K562 (cell line): ENCODE data around the gene HPS4. TPM values are rescaled to one million over a fixed set of nuclear protein-coding genes. Genes with fewer than 3 reads are reported as not detected.
A peak's percentile ranks its signal among the peaks of the same experiment; 100 is the strongest.

ENCODE experiments used
- ATAC-seq: fragments of 200-7000 bp; cut with Tn5 transposase; 3 replicates; pipeline ENCODE4 v1.9.1; 2020; ENCODE audit warnings: moderate library complexity
- BruUV-seq: library from RNA; stranded (reverse); fragments of 400-500 nt; replicated peaks from 2 replicates; lab custom pipeline; 2021; lab: Mats Ljungman, UMichigan
- CTCF ChIA-PET: fragments of 300-600 bp; formaldehyde crosslinking; extraction: SDS; loops from one replicate; lab custom pipeline; 2021; ENCODE audit warnings: low intra/inter-chr PET ratio; lab: Yijun Ruan, JAX
- POLR2A ChIA-PET: fragments of 300-600, 350-650 bp; sonication (Branson Sonifier 250); formaldehyde crosslinking; extraction: SDS; loops from one replicate; lab custom pipeline; 2021; ENCODE audit warnings: antibody characterized with exemption, inconsistent platforms; lab: Yijun Ruan, JAX
- DNase-seq, 4 experiments: peaks; one replicate each; pipeline versions ENCODE4 v3.0.0 to v3.0.0-alpha.2; 2011 to 2018; ENCODE audit warnings: low spot score in 3 of 4, mixed read lengths in 3 of 4; ENCODE audit errors: extremely low read depth in 1 of 4
- FAIRE-seq: peaks from 2 replicates; lab custom pipeline; 2011; peaks lifted over from hg19 to GRCh38; lab: Jason Lieb, UNC
- H2AFZ ChIP-seq: 2 replicates; pipeline ENCODE4 v1.6.0; 2011; ENCODE audit warnings: low read depth, low read length, control low read depth, inconsistent platforms
- H3K27ac ChIP-seq: fragments of 200-600 bp; 3 replicates; pipeline ENCODE4 v1.8.0; 2011; ENCODE audit warnings: low read depth, mild to moderate bottlenecking, control low read depth, inconsistent platforms, low read length, moderate library complexity, mixed read lengths; ENCODE audit errors: extremely low read depth
- H3K27me3 ChIP-seq, 2 experiments: fragments of 300-600 bp in 1 of 2; 2 replicates in 1 of 2; 3 replicates in 1 of 2; pipeline versions ENCODE4 v1.6.0 to v1.8.0; 2011; ENCODE audit warnings: inconsistent platforms in 2 of 2, low read length in 2 of 2, mild to moderate bottlenecking in 1 of 2, mixed read lengths in 1 of 2, moderate library complexity in 1 of 2; ENCODE audit not compliant: control insufficient read depth in 2 of 2, insufficient read depth in 2 of 2
- H3K36me3 ChIP-seq: fragments of 300-600 bp; 3 replicates; pipeline ENCODE4 v1.8.0; 2011; ENCODE audit warnings: mild to moderate bottlenecking, low read length, inconsistent platforms; ENCODE audit not compliant: control insufficient read depth, insufficient read depth
- H3K4me1 ChIP-seq, 2 experiments: fragments of 200-600 bp in 1 of 2; replicated peaks in 1 of 2; 2 replicates in 1 of 2; 3 replicates in 1 of 2; pipeline versions ENCODE4 v1.5.1 to v1.8.0; 2011; ENCODE audit warnings: inconsistent platforms in 2 of 2, low read length in 2 of 2, mild to moderate bottlenecking in 1 of 2, mixed read lengths in 1 of 2, moderate library complexity in 1 of 2; ENCODE audit not compliant: control insufficient read depth in 2 of 2, insufficient read depth in 2 of 2
- H3K4me2 ChIP-seq: 2 replicates; pipeline ENCODE4 v1.6.1; 2011; ENCODE audit warnings: low read length, control low read depth, inconsistent platforms, mixed read lengths; ENCODE audit not compliant: insufficient read depth
- H3K4me3 ChIP-seq: fragments of 200-600 bp; sonication (generic), shearing (Covaris generic); 2 replicates; pipeline ENCODE4 v1.5.1; 2016; ENCODE audit warnings: control low read depth, inconsistent platforms
- H3K79me2 ChIP-seq: fragments of 200-600 bp; 3 replicates; pipeline ENCODE4 v1.8.0; 2011; ENCODE audit warnings: low read length, inconsistent platforms; ENCODE audit not compliant: control insufficient read depth, insufficient read depth
- H3K9ac ChIP-seq, 2 experiments: 2 replicates each; pipeline versions ENCODE4 v1.6.0 to v1.6.1; 2011; ENCODE audit warnings: low read depth in 2 of 2, low read length in 2 of 2, control low read depth in 1 of 2, inconsistent platforms in 1 of 2, mild to moderate bottlenecking in 1 of 2, mixed read lengths in 1 of 2; ENCODE audit not compliant: insufficient read depth in 1 of 2
- H3K9me1 ChIP-seq: one replicate; pipeline ENCODE4 v1.6.0; 2011; ENCODE audit warnings: inconsistent platforms, mild to moderate bottlenecking, low read length, moderate library complexity; ENCODE audit not compliant: control insufficient read depth, insufficient read depth
- H3K9me3 ChIP-seq: replicated peaks from 2 replicates; pipeline ENCODE4 v1.5.1; 2011; ENCODE audit warnings: low read depth, low read length, inconsistent platforms; ENCODE audit not compliant: control insufficient read depth, insufficient read depth
- H4K20me1 ChIP-seq: replicated peaks from 2 replicates; pipeline ENCODE4 v1.6.1; 2011; ENCODE audit warnings: low read length, inconsistent platforms, mixed read lengths; ENCODE audit not compliant: control insufficient read depth, insufficient read depth
- BCOR ChIP-seq: fragments of 450-650 bp; IDR thresholded peaks from 2 replicates; pipeline ENCODE4 v1.6.1; 2016
- FOXJ2 ChIP-seq: fragments of 200-800 bp; sonication (Bioruptor generic); IDR thresholded peaks from 2 replicates; pipeline ENCODE4 v1.6.1; 2016; ENCODE audit warnings: missing genetic modification characterization, missing compliant biosample characterization
- MAFF ChIP-seq: IDR thresholded peaks from 2 replicates; pipeline ENCODE4 v1.6.1; 2012; ENCODE audit warnings: low read length, improper control_type of control experiment
- NFE2 ChIP-seq: IDR thresholded peaks from 2 replicates; pipeline ENCODE4 v1.6.1; 2014; ENCODE audit warnings: antibody characterized with exemption, low read depth
- NR2C1 ChIP-seq, 2 experiments: fragments of 450-650 bp; IDR thresholded peaks; 2 replicates each; pipeline ENCODE4 v1.6.1; 2017; ENCODE audit warnings: mild to moderate bottlenecking in 2 of 2, antibody characterized with exemption in 1 of 2, inconsistent platforms in 1 of 2, missing compliant biosample characterization in 1 of 2, missing genetic modification characterization in 1 of 2
- RBM22 ChIP-seq: fragments of 200-400 bp; formaldehyde crosslinking; IDR thresholded peaks from 2 replicates; pipeline ENCODE4 v1.6.1; 2018; ENCODE audit warnings: low read length, low read depth; ENCODE audit not compliant: poor library complexity, severe bottlenecking
- RBM25 ChIP-seq: fragments of 200-400 bp; formaldehyde crosslinking; IDR thresholded peaks from 2 replicates; pipeline ENCODE4 v1.6.1; 2018; ENCODE audit warnings: low read length, low read depth, moderate library complexity; ENCODE audit not compliant: severe bottlenecking
- RHOXF2B ChIP-seq: fragments of 250-450 bp; sonication (Bioruptor Pico); conservative IDR thresholded peaks from 2 replicates; pipeline ENCODE4 v1.5.1; 2021
- SETDB1 ChIP-seq: IDR thresholded peaks from one replicate; pipeline ENCODE4 v1.6.1; 2012; ENCODE audit warnings: low read length, control low read depth, inconsistent platforms
- SMARCE1 ChIP-seq: fragments of 450-650 bp; IDR thresholded peaks from 2 replicates; pipeline ENCODE4 v1.7.1; 2016; ENCODE audit warnings: mild to moderate bottlenecking
- TSHZ1 ChIP-seq: fragments of 250-450 bp; sonication (Bioruptor Pico); IDR thresholded peaks from 2 replicates; pipeline ENCODE4 v1.4.0; 2020; ENCODE audit warnings: mild to moderate bottlenecking, moderate library complexity
- U2AF1 ChIP-seq: fragments of 200-400 bp; formaldehyde crosslinking; optimal IDR thresholded peaks from 2 replicates; pipeline ENCODE3; 2017; ENCODE audit warnings: mild to moderate bottlenecking, low read depth, low read length, moderate library complexity
- ZKSCAN8 ChIP-seq: fragments of 200-800 bp; sonication (Bioruptor generic); IDR thresholded peaks from 2 replicates; pipeline ENCODE4 v1.6.1; 2016; ENCODE audit warnings: missing genetic modification characterization, missing compliant biosample characterization
- ZNF24 ChIP-seq: fragments of 450-650 bp; IDR thresholded peaks from 2 replicates; pipeline ENCODE4 v1.6.1; 2016
- ZNF408 ChIP-seq: fragments of 250-450 bp; sonication (Bioruptor Pico); IDR thresholded peaks from 2 replicates; pipeline ENCODE4 v1.4.0; 2020; ENCODE audit warnings: low read depth, mild to moderate bottlenecking, moderate library complexity
- WGBS: fragments of 100-300 bp; shearing (Covaris generic); methylation state at CpG from one replicate; pipeline ENCODE4 v1.1.6; 2016; ENCODE audit warnings: low coverage, mixed read lengths; ENCODE audit not compliant: insufficient coverage; ENCODE audit errors: missing lambda C conversion rate; 5-methylcytosine and 5-hydroxymethylcytosine counted together
- in situ Hi-C: fragments of 300-500 bp; cut with MboI; formaldehyde crosslinking; loops from 4 replicates; pipeline ENCODE4 v1.15.0; 2018; ENCODE audit warnings: inconsistent platforms, mixed read lengths
- intact Hi-C: fragments of 100-400 bp; cut with micrococcal nuclease; formaldehyde crosslinking; loops from 2 replicates; pipeline ENCODE4 v1.14.2; 2022
- polyA plus RNA-seq, 8 experiments: library from polyadenylated mRNA; depleted of rRNA in 4 of 8; stranded (reverse) in 5 of 8; unstranded in 3 of 8; fragments of >200 nt; fragmentation: Nextera tagmentation in 2 of 8; fragmentation: Illumina TruSeq in 1 of 8; extraction: Ambion mirVana in 2 of 8; extraction: Trizol in 1 of 8; gene quantifications; 2 replicates each; pipeline versions ENCODE4 v1.2.1 to v1.2.3, GENCODE V29; 2011 to 2014; ENCODE audit warnings: inconsistent platforms in 1 of 8, missing spikeins in 1 of 8
- total RNA-seq, 7 experiments: library from RNA; depleted of rRNA in 6 of 7; stranded (reverse); fragments of >200 nt in 6 of 7; fragmentation: Illumina TruSeq in 2 of 7; extraction: Trizol in 2 of 7; gene quantifications; 2 replicates each; pipeline versions ENCODE4 v1.2.1 to v1.2.3, GENCODE V29; 2011 to 2021; ENCODE audit warnings: low replicate concordance in 1 of 7

The HPS4 gene
- total and polyA plus RNA-seq, 9 of the 15 experiments (the other 6 are each of a cell fraction or from before 2014, with no cell fraction given) = 12.8 to 29.2 (median 25.3) TPM

GRCh38 chr22:26485806-26486390 is 2.3 kb upstream of the HPS4 start:
- H3K4me3 ChIP-seq = peak overlapping the region; percentile 89; the same call in 1 of the 2 replicates
- H3K36me3 ChIP-seq = peaks cover 61% of the 10 kb centered on the region
- intact Hi-C loops = loop anchor here (10.0 kb wide), 1 partner anchor 99 kb away; no protein-coding TSS in a partner anchor
- peak; percentile 5; the same call in 2 of the 3 replicates for ATAC-seq
- POLR2A ChIA-PET = no interaction called here
- peaks cover 63% of the 10 kb centered on the region for H3K79me2 ChIP-seq
- FAIRE-seq = no peak
- H3K4me2 ChIP-seq = peak overlapping the region; percentile 97
- peak overlapping the region; percentile 28 to 71; a peak in 2 of 4 replicates for H3K9ac ChIP-seq
- in situ Hi-C loops = no loop called here
- WGBS = 77% methylated on average over 3 of the region's 3 CpGs
- CTCF ChIA-PET = no interaction called here
- H4K20me1 ChIP-seq = no peaks in the 10 kb centered on the region
- H2AFZ ChIP-seq = no peak overlapping the region
- peak overlapping the region; percentile 86; the same call in 2 of the 3 replicates for H3K27ac ChIP-seq
- no peak for TF ChIP-seq MAFF
- TF ChIP-seq ZKSCAN8 (CRISPR knock-in tag) = no peak
- TF ChIP-seq RBM25 = peak; percentile 83
- no peak for TF ChIP-seq ZNF24
- TF ChIP-seq NR2C1 (IDR thresholded peaks at IDR 0.05) = no peak
- no peak for TF ChIP-seq NR2C1 (tag; IDR thresholded peaks at IDR 0.05)
- TF ChIP-seq FOXJ2 (tag) = no peak
- no peak for TF ChIP-seq TSHZ1
- peak; percentile 73; the same call in 1 of the 2 replicates for TF ChIP-seq BCOR
- TF ChIP-seq NFE2 = peak; percentile 31; the same call in 1 of the 2 replicates
- TF ChIP-seq SMARCE1 = no peak
- no peak for TF ChIP-seq RHOXF2B (CRISPR knock-in tag)
- TF ChIP-seq SETDB1 = no peak
- TF ChIP-seq U2AF1 = no peak
- TF ChIP-seq RBM22 = no peak
- no peak for TF ChIP-seq ZNF408 (CRISPR knock-in tag)
- H3K4me1 ChIP-seq = peaks cover 6 to 32% of the 10 kb centered on the region in 2 experiments; a peak in 3 of 5 replicates
- H3K9me1 ChIP-seq = no peaks in the 10 kb centered on the region
- H3K27me3 ChIP-seq = no peaks in the 10 kb centered on the region
- DNase-seq = no peak
- no TSS peak for BruUV-seq
- H3K9me3 ChIP-seq = no peaks in the 10 kb centered on the region
